ENCODE results near the gene LETM1. TPM values are rescaled to one million over a fixed set of nuclear protein-coding genes. Genes with fewer than 3 reads are reported as not detected.

LETM1 gene
- total RNA-seq, 1 donor from 2014 or later, result 45.0 TPM

GRCh38 chr4:1794809-1795298 is 61.1 kb downstream of the LETM1 start:
- DNase-seq (ENCODE audit: low spot score), result no peak

GRCh38 chr4:1793940-1794808 is 61.8 kb downstream of the LETM1 start:
- DNase-seq (ENCODE audit: low spot score), result no peak

- DNase-seq (ENCODE audit: low spot score), result no peak
Measured at GRCh38 chr4:1793496-1793840, 62.5 kb downstream of the LETM1 start.

DNA sequence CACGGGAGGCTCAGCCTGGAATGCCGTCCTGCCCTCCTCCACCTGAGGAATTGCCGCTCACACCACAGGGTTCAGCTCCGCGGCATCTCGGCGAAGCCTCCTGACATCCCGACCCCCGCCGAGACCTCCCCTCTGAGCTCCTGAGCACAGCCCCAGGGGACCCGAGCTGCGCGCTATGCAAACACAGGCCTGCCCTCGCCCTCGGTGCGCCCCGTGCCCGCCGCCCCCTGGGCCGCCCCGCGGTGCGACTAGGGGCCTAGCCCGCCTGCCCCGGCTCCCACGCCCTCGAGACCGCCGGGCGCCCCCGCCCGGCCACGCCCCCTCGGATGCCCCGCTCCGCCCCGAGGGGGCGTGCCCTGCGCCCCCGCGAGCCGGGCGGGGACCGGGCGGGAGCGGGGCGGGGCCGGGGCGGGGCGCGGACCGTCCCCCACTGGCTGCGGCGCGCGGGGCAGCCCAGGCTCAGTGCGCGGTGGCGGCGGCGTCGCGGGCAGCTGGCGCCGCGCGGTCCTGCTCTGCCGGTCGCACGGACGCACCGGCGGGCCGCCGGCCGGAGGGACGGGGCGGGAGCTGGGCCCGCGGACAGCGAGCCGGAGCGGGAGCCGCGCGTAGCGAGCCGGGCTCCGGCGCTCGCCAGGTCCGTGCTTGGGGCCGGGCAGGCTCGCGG is 63.0 kb downstream of the LETM1 start, which contains the start of gene FGFR3:
Gene FGFR3 (plus strand): TSS at position 462 of the 664 bp plus-strand sequence. CDS start 642 bp downstream, outside the sequence.
- no peak for DNase-seq (ENCODE audit: low spot score)

DNA sequence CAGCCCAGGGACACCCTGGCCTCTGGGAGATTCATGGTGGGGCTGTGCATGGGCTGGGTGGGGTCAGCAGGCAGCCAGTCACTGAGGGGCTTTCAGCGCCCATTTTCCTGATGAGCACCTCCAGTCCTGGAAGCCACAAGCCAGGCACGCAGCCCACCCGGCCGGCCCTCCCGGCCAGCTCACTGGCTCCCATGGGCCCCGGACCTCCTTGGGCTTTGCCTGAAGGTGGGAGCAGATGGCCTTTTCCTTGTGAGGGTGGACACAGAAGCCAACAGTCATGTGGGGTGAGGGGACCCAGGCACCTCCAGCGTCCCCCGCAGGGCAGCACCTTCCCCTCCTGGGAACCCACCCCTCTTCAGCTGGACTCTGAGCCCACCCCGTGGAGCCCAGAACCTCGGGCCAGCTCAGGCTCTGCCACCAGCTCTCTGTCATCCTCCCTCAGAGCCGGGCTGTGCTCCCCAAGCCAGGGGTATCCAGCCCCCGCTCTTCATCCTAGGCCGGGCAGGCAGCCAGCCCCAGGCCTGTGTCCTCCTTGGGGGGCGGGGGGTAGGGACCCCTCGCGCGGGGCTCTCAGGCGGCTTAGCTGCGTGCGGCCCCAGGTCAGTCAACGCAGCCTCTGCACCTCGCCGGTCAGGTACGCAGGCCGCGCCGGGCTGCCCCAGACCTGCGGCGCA is 63.7 kb downstream of the LETM1 start:
- no peak for DNase-seq (ENCODE audit: low spot score)

DNA sequence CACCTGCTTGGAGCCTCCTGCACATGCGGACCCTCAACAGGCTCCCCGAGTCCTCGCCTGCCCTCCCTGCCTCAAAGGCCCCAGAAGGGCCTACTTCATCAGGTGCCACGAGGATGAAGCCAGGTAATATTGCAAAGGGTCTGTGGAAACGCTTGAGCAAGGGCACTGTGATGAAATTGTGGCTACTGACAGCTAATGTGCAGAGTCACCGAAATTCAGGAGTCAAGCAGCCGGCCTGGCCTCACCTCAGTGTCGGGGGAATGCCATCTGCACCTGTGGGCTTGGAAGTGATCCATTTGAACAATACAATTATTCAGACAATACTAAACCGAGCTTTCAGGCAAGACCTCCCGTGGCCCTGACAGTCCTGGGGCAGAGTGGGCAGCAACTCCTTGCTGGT is 66.0 kb downstream of the LETM1 start:
- no peak for DNase-seq (ENCODE audit: low spot score)

GRCh38 chr4:1789552-1789951 is 66.4 kb downstream of the LETM1 start:
- DNase-seq (ENCODE audit: low spot score), result no peak

DNA sequence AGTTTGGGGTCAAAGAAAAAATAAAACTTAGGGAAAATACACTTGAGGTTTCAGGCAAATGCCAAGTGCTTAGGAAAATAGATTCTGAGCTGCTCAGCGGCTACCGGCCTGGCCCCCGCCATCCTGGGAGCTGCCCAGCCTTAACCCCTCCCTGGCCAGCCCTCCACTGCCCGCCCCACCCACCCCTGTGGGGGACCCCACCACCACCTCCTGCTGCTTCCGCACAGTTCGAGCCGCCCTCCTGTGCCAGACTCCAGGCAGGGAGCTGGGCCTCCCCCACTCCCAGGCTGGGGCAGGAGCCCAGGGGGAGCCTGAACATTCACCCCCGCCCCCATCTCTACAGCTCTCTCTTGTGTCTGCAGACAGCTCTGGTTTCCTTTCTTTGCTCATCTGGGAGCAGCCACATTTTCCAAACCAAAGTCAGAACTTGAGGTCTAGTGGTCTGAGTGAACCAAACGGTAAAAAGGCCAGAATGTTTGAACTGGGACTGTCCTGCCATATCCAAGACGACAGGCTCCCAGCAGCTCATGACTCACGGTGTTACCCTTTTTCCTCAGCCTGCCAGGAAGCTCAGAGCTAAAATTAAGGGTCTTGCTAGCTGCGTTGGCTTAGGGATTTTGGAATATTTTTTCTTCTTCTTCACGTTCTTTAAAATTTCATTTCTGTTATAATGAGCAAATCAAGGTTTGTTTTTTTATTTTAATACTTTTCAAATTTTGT is 67.5 kb downstream of the LETM1 start:
- no peak for DNase-seq (ENCODE audit: low spot score)

- no peak for DNase-seq (ENCODE audit: low spot score)
Measured at GRCh38 chr4:1787411-1788077, 68.4 kb downstream of the LETM1 start.

DNA sequence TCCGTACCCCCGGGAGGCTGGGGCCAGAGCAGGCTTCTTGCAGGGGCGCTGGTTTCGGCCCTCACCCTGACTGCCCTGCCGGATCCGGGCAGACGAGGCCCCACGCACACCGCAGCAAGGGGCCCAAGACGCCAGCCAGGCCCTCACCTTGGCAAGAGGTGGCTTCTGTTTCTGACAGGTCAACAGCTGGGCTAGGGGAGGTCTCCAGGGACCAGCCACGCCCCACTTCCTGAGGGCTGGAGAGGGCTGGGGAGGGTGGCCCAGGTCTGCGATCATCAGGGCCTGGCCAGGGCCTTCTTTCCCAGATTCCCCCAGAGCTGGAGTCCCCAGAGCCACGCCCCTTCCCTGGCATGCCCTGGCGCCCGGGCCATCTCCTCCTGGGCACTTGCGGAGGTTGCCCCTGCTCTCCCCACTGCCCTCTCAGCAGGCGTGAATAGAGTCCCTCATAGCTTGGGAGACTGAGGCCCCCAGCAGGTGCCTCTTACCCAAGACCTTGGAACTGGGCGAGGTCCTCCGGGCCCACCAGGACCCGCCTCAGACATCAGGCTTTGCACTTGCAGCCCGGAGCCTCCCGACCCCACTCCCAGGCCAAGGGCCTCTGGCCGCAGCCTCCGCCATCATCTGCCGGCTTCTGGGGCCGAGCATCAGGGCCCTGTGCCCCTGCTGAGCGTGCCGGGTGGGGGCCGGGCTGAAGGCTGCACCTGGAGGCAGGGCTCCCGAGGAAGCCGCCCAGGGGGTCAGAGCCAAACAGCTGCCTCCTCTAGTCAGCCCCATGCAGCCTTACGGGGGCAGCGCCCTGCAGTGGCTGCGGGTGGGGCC is 69.2 kb downstream of the LETM1 start:
- no peak for DNase-seq (ENCODE audit: low spot score)

DNA sequence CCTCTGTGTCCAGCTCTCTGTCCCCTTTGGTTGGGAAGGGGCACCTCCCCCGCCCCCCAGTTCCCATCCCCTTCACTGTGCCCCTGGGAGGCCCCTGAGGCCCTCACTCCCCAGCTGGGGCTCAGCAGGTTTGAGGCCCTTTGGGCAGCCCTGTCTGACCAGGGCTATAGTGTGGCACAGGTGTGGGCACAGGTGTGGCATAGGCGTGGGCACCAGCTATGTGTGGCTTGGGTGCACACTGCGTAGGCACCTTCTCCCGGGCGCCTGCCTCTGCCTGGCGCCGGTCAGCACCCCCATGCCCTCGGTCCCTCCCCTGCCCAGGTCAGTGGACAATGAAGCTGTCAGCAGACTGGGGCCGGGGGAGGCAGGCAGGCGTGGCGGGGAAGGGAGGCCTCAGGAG is 70.4 kb downstream of the LETM1 start:
- no peak for DNase-seq (ENCODE audit: low spot score)

DNA sequence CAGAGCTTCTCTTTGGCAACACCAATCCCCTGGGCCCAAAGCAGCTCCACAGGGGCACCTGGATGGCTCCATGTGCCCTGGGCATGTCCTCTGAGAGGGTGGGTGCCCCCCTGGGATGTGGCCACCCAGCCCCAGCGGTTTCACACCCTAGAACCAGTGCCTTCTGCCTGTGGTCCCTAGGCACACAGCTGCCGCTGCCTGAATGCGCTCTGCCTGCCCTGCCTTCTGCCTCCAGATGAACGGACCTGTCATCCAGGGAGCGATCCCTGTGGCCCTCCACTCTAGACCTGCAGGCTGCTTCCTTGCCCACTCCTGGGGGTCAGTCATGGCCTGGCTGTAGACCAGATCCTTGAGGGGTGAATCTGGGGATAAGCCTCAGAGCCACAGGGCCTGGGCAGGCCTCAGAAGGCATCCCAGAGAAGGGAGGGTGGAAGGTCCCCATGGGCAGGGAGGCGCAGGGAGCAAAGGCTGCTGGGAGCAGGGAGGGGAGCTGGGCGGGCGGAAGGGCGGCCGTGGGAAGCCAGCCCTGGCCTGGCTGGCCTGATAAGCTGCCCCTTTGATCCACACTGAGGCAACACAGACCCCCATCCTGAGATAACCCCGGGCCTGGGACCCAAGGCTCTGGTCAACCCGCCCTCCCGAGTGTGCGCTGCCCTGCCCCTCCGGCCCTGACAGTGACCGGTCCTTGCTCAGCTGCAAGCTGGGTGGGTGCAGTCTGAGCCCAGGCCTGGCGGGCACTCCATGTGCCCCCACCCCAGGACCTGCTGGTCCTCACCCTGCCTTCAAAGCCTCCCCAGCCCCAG is 71.0 kb downstream of the LETM1 start:
- no peak for DNase-seq (ENCODE audit: low spot score)

DNA sequence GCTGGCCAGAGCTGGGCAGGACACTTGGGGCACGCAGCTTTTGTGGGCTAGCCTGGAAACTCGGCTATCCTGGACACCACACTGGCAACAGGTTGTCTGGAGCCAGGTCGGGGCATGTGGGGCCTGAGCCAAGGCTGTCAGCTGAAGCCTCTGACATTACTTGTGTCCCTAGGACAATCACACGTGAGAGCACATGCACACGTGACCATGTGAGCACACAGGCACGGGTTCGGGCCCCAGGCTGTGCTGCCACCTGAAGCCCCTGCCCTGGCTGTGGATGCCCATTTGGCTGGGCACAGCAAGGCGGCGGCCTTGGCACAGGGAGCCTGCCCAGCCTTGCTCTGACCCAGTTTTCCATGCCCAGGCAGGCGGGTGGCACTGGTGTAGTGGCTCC is 71.6 kb downstream of the LETM1 start:
- no peak for DNase-seq (ENCODE audit: low spot score)

- DNase-seq (ENCODE audit: low spot score), result no peak
Measured at GRCh38 chr4:1783970-1784369, 72.0 kb downstream of the LETM1 start.

GRCh38 chr4:1783015-1783414 is 72.9 kb downstream of the LETM1 start:
- no peak for DNase-seq (ENCODE audit: low spot score)

- DNase-seq (ENCODE audit: low spot score), result no peak
Measured at GRCh38 chr4:1780435-1780834, 75.5 kb downstream of the LETM1 start.

DNA sequence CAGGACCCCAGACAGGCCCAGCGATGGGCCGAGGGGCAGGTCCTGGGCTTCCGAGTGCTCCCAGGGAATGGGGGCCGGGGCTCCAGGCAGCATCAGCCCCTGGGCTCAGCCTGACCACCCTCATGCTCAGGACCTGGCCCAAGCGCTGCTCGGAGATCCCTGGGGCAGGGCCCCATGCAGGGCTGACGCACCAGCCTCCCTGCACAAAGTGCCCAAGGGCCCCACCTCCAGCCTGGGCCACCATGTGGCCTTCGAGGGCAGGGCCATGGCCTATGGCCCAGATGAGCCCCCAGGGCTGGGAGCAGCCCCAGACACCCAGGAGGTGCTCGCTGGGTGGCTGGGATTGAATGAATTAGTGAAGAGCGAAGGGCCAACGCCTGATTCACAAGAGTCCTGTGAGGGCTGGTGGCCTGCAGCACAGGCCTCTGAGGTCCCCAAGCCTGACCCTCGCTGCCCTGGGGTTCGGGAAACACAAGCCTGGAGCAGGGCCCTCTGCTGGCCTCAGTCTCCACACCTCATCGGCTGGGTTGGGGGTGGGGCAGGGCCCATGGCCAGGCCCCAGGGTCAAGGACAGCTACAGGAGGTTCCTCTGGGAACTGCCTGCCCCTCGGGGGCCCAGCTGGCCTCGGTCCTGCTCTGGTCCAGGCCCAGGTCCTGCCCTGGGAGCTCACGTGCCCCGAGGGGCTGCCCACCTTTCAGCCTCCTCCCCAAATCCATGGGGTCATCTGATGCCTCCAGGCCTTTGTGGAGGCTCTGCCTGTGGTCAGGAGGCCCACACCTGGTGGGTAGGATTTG is 76.2 kb downstream of the LETM1 start:
- DNase-seq (ENCODE audit: low spot score), result no peak

GRCh38 chr4:1778642-1779392 is 77.1 kb downstream of the LETM1 start:
- DNase-seq (ENCODE audit: low spot score), result no peak

Data from mucosa of gallbladder (tissue), 1 donor.